Panc1 (cell line): ENCODE data around the gene ENHO. TPM values are rescaled to one million over a fixed set of nuclear protein-coding genes. Genes with fewer than 3 reads are reported as not detected.

ENCODE experiments used
- ATAC-seq: fragments of 200-7000 bp; cut with Tn5 transposase; 2 replicates; pipeline ENCODE4 v1.9.1; 2020; ENCODE audit warnings: mild to moderate bottlenecking, moderate library complexity
- BruUV-seq: library from RNA; stranded (reverse); fragments of 400-500 nt; replicated peaks from 2 replicates; lab custom pipeline; 2021; lab: Mats Ljungman, UMichigan
- CTCF ChIA-PET: fragments of 300-600 bp; sonication (Branson Sonifier 250); formaldehyde crosslinking; loops from one replicate; lab custom pipeline; 2022; ENCODE audit warnings: antibody characterized with exemption; lab: Charles Lee
- POLR2A ChIA-PET: fragments of 300-600 bp; sonication (Branson Sonifier 250); formaldehyde crosslinking; loops from one replicate; lab custom pipeline; 2022; ENCODE audit warnings: antibody characterized with exemption; lab: Charles Lee
- DNase-seq: peaks from one replicate; pipeline ENCODE4 v3.0.0-alpha.2; 2010; ENCODE audit warnings: low read depth, low spot score
- H3K27ac ChIP-seq: 2 replicates; pipeline ENCODE4 v1.5.1; 2011; ENCODE audit warnings: mild to moderate bottlenecking, low read length, inconsistent platforms
- H3K27me3 ChIP-seq: fragments of 200-500 bp; sonication (Bioruptor generic); 2 replicates; pipeline ENCODE4 v1.6.0; 2014; ENCODE audit warnings: low read length, inconsistent platforms; ENCODE audit not compliant: control insufficient read depth, insufficient read depth
- H3K36me3 ChIP-seq: fragments of 200-500 bp; sonication (Bioruptor generic); 2 replicates; pipeline ENCODE4 v1.5.1; 2014; ENCODE audit warnings: inconsistent platforms, mild to moderate bottlenecking, low read length, moderate library complexity; ENCODE audit not compliant: control insufficient read depth, insufficient read depth
- H3K4me1 ChIP-seq: 2 replicates; pipeline ENCODE4 v1.5.1; 2011; ENCODE audit warnings: inconsistent platforms, mild to moderate bottlenecking, low read length, moderate library complexity; ENCODE audit not compliant: control insufficient read depth, insufficient read depth
- H3K4me3 ChIP-seq, 2 experiments: 2 replicates each; pipeline ENCODE4 v1.5.1; 2011 to 2012; ENCODE audit warnings: low read depth in 2 of 2, low read length in 2 of 2, mild to moderate bottlenecking in 2 of 2, inconsistent platforms in 1 of 2, moderate library complexity in 1 of 2
- H3K9me3 ChIP-seq: fragments of 200-500 bp; sonication (Bioruptor generic); 2 replicates; pipeline ENCODE4 v1.5.1; 2014; ENCODE audit warnings: low read depth, mild to moderate bottlenecking, inconsistent platforms, low read length, moderate library complexity; ENCODE audit not compliant: control insufficient read depth, insufficient read depth
- CTCF ChIP-seq: fragments of 450-650 bp; IDR thresholded peaks from 2 replicates; pipeline ENCODE4 v1.5.1; 2017; ENCODE audit warnings: mild to moderate bottlenecking
- POLR2AphosphoS5 ChIP-seq: IDR thresholded peaks from 2 replicates; pipeline ENCODE4 v1.6.1; 2012; ENCODE audit warnings: mild to moderate bottlenecking, low read depth, low read length, moderate library complexity
- REST ChIP-seq, 2 experiments: IDR thresholded peaks; 2 replicates each; pipeline ENCODE4 v1.6.1; 2011 to 2012; ENCODE audit warnings: low read depth in 2 of 2, control low read depth in 1 of 2, low read length in 1 of 2, mild to moderate bottlenecking in 1 of 2, moderate library complexity in 1 of 2; ENCODE audit not compliant: insufficient read depth in 1 of 2
- SIN3A ChIP-seq: IDR thresholded peaks from 2 replicates; pipeline ENCODE4 v1.6.1; 2012; ENCODE audit warnings: low read depth, mild to moderate bottlenecking, low read length, moderate library complexity, borderline replicate concordance; ENCODE audit not compliant: insufficient read depth
- TCF7L2 ChIP-seq: IDR thresholded peaks from 2 replicates; pipeline ENCODE4 v1.6.1; 2011; ENCODE audit warnings: mild to moderate bottlenecking, low read depth, low read length, inconsistent platforms
- in situ Hi-C: cut with HindIII; loops from 2 replicates; pipeline ENCODE4 v1.10.0; 2016; ENCODE audit warnings: low sequenced_read_pairs, low pct_unique_long_range_greater_than_20kb
- intact Hi-C: fragments of 100-400 bp; cut with micrococcal nuclease; formaldehyde crosslinking; loops from one replicate; pipeline ENCODE4 v1.10.0; 2022; ENCODE audit not compliant: unreplicated experiment
- total RNA-seq: library from RNA; stranded (reverse); gene quantifications from one replicate; pipeline ENCODE4 v1.2.1, GENCODE V29; 2021; ENCODE audit not compliant: unreplicated experiment

The ENHO gene
- total RNA-seq, 1 experiment from 2014 or later, result 7.2 TPM

GRCh38 chr9:34559624-34560455, 37.0 kb upstream of the ENHO start:
- intact Hi-C loops, result no loop called here
- Histone ChIP-seq H3K9me3 (no peaks in the 10 kb centered on the region), H3K27ac (no peak overlapping the region), H3K36me3 (no peaks in the 10 kb centered on the region), H3K4me3 (no peak overlapping the region), H3K4me1 (peaks cover 5% of the 10 kb centered on the region; the same call in 1 of the 2 replicates), H3K27me3 (no peaks in the 10 kb centered on the region)
- CTCF ChIA-PET, result no interaction called here
- BruUV-seq, result no TSS peak
- ATAC-seq (peak; percentile 48; the same call in 1 of the 2 replicates), DNase-seq (no peak)
- in situ Hi-C loops, result no loop called here
- POLR2A ChIA-PET, result no interaction called here
- TF ChIP-seq CTCF (no peak), REST (IDR thresholded peaks at IDR 0.05; ENCODE audit: insufficient read depth in 1 of 2, low read depth in 2 of 2, low read length in 1 of 2) (no peak), POLR2AphosphoS5 (no peak), SIN3A (no peak), TCF7L2 (no peak)

GRCh38 chr9:34558919-34559623, 36.3 kb upstream of the ENHO start:
- DNase-seq (no peak), ATAC-seq (no peak)
- BruUV-seq, result no TSS peak
- TF ChIP-seq SIN3A (no peak), POLR2AphosphoS5 (no peak)
- Histone ChIP-seq H3K9me3 (no peaks in the 10 kb centered on the region), H3K4me1 (peaks cover 5% of the 10 kb centered on the region; the same call in 1 of the 2 replicates), H3K27me3 (no peaks in the 10 kb centered on the region), H3K4me3 (no peak overlapping the region), H3K36me3 (no peaks in the 10 kb centered on the region), H3K27ac (no peak overlapping the region)
- ChIA-PET POLR2A (no interaction called here), CTCF (interaction anchor here (1.3 kb wide), 1 partner anchor 32 kb away, joined by 5 read pairs; no protein-coding TSS in a partner anchor)
- intact Hi-C loops, result no loop called here
- in situ Hi-C loops, result no loop called here
